Activated T-helper 1 cell treated with anti-CD3 and anti-CD28 coated beads, Interleukin-12 subunit alpha, Interleukin-12 subunit beta, Interleukin-2, Interleukin-4 antibody, amounts not matched to agents 30 ng/mL and 10 ng/mL and 1 ng/mL, durations not matched to agents 14 hours and 24 hours and 36 hours (primary cell): ENCODE results near the gene HYCC1. TPM values are rescaled to one million over a fixed set of nuclear protein-coding genes. Genes with fewer than 3 reads are reported as not detected.
A peak's percentile ranks its signal among the peaks of the same experiment; 100 is the strongest.
"Not testable (repeated sequence)": the region's sequence is repeated elsewhere in the genome, so short reads cannot be mapped to it uniquely, and the experiment has no call there.

ENCODE experiments used
- DNase-seq: peaks from one replicate; pipeline ENCODE4 v3.0.0; 2021; ENCODE audit warnings: low spot score
- H3K27ac Mint-ChIP-seq: one replicate; pipeline ENCODE4 v1.8.0; 2021; ENCODE audit warnings: mild to moderate bottlenecking, mixed read lengths
- H3K27me3 Mint-ChIP-seq: one replicate; pipeline ENCODE4 v1.8.0; 2022; ENCODE audit warnings: mild to moderate bottlenecking, moderate library complexity, mixed read lengths; ENCODE audit not compliant: insufficient read depth
- H3K36me3 Mint-ChIP-seq: one replicate; pipeline ENCODE4 v1.8.0; 2021; ENCODE audit warnings: low read depth, mixed read lengths
- H3K4me1 Mint-ChIP-seq: one replicate; pipeline ENCODE4 v1.8.0; 2021; ENCODE audit warnings: low read depth, mixed read lengths
- H3K4me3 Mint-ChIP-seq: one replicate; pipeline ENCODE4 v1.8.0; 2021; ENCODE audit warnings: mild to moderate bottlenecking, moderate library complexity, mixed read lengths
- H3K9me3 Mint-ChIP-seq: one replicate; pipeline ENCODE4 v1.8.0; 2021; ENCODE audit warnings: mixed read lengths
- intact Hi-C: fragments of 100-400 bp; cut with micrococcal nuclease; formaldehyde crosslinking; loops from one replicate; pipeline ENCODE4 v1.15.1; 2024
- total RNA-seq: library from RNA; stranded (reverse); gene quantifications from 2 replicates; pipeline ENCODE4 v1.2.3, GENCODE V29; 2022

HYCC1 gene
- 36.8 and 45.7 TPM in 2 replicates for total RNA-seq

GRCh38 chr7:23013715-23014649 lies at the start of gene HYCC1:
Gene HYCC1, minus strand, starts transcription at chr7:23014130. Its CDS starts 23,019 bp downstream, at chr7:22991111.
- Mint-ChIP-seq H3K4me1 (peaks cover 34% of the 10 kb centered on the region), H3K27me3 (no peaks in the 10 kb centered on the region), H3K36me3 (no peaks in the 10 kb centered on the region), H3K27ac (peak within 1 kb of the TSS; percentile 94), H3K4me3 (peak within 1 kb of the TSS; percentile 93), H3K9me3 (no peaks in the 10 kb centered on the region)
- intact Hi-C loops: loop anchor here (1.0 to 10.0 kb wide), 15 partner anchors 8 to 1649 kb away; partner anchors contain the start of genes CDCA7L, IGF2BP3, KLHL7 and NUP42
- peak; percentile 99 for DNase-seq

- DNase-seq: no peak
- no peaks in the 10 kb centered on the region for H3K4me1 Mint-ChIP-seq
- H3K27me3 Mint-ChIP-seq: peaks cover 4% of the 10 kb centered on the region
- intact Hi-C loops: no loop called here
- no peak overlapping the region for H3K4me3 Mint-ChIP-seq
- no peak overlapping the region for H3K27ac Mint-ChIP-seq
- no peaks in the 10 kb centered on the region for H3K9me3 Mint-ChIP-seq
- no peaks in the 10 kb centered on the region for H3K36me3 Mint-ChIP-seq
These were observed 48.5 kb upstream of the HYCC1 start for GRCh38 chr7:23062452-23062851.

GRCh38 chr7:23061327-23061726 lies 47.4 kb upstream of the HYCC1 start:
- intact Hi-C loops: no loop called here
- no peak for DNase-seq
- Mint-ChIP-seq H3K4me3 (no peak overlapping the region), H3K9me3 (no peaks in the 10 kb centered on the region), H3K4me1 (no peaks in the 10 kb centered on the region), H3K27me3 (peaks cover 6% of the 10 kb centered on the region), H3K36me3 (no peaks in the 10 kb centered on the region), H3K27ac (no peak overlapping the region)

- Mint-ChIP-seq H3K4me3 (no peak overlapping the region), H3K4me1 (peaks cover 5% of the 10 kb centered on the region), H3K9me3 (no peaks in the 10 kb centered on the region), H3K36me3 (no peaks in the 10 kb centered on the region), H3K27ac (no peak overlapping the region), H3K27me3 (peaks cover 6% of the 10 kb centered on the region)
- intact Hi-C loops: loop anchor here (5.0 kb wide), 2 partner anchors 86 to 126 kb away; no protein-coding TSS in a partner anchor
- DNase-seq: no peak
These were observed 44.6 kb upstream of the HYCC1 start for GRCh38 chr7:23058408-23059096.

GRCh38 chr7:23055582-23056178 lies 41.8 kb upstream of the HYCC1 start:
- intact Hi-C loops: loop anchor here (1.0 to 5.0 kb wide), 11 partner anchors 34 to 495 kb away; partner anchors contain the start of genes HYCC1, KLHL7 and TOMM7
- H3K27ac Mint-ChIP-seq: no peak overlapping the region
- peak; percentile 43 for DNase-seq
- H3K4me3 Mint-ChIP-seq: no peak overlapping the region
- peaks cover 5% of the 10 kb centered on the region for H3K4me1 Mint-ChIP-seq
- H3K36me3 Mint-ChIP-seq: no peaks in the 10 kb centered on the region
- H3K9me3 Mint-ChIP-seq: no peaks in the 10 kb centered on the region
- H3K27me3 Mint-ChIP-seq: peaks cover 2% of the 10 kb centered on the region

GRCh38 chr7:23051124-23051485 lies 37.2 kb upstream of the HYCC1 start:
- DNase-seq, H3K4me1 Mint-ChIP-seq, intact Hi-C loops, H3K36me3 Mint-ChIP-seq, H3K4me3 Mint-ChIP-seq, H3K9me3 Mint-ChIP-seq, H3K27ac Mint-ChIP-seq, H3K27me3 Mint-ChIP-seq: not testable (repeated sequence)

- DNase-seq, H3K27ac Mint-ChIP-seq, H3K27me3 Mint-ChIP-seq, H3K9me3 Mint-ChIP-seq, H3K4me3 Mint-ChIP-seq, H3K36me3 Mint-ChIP-seq, intact Hi-C loops, H3K4me1 Mint-ChIP-seq: not testable (repeated sequence)
These were observed 32.4 kb upstream of the HYCC1 start for GRCh38 chr7:23046336-23046735.

- H3K27ac Mint-ChIP-seq, intact Hi-C loops, DNase-seq, H3K4me1 Mint-ChIP-seq, H3K27me3 Mint-ChIP-seq, H3K4me3 Mint-ChIP-seq, H3K36me3 Mint-ChIP-seq, H3K9me3 Mint-ChIP-seq: not testable (repeated sequence)
These were observed 31.2 kb upstream of the HYCC1 start for GRCh38 chr7:23045086-23045485.

- H3K9me3 Mint-ChIP-seq: no peaks in the 10 kb centered on the region
- no peak overlapping the region for H3K4me3 Mint-ChIP-seq
- no peak for DNase-seq
- no peak overlapping the region for H3K27ac Mint-ChIP-seq
- intact Hi-C loops: no loop called here
- no peaks in the 10 kb centered on the region for H3K36me3 Mint-ChIP-seq
- peaks cover 2% of the 10 kb centered on the region for H3K27me3 Mint-ChIP-seq
- H3K4me1 Mint-ChIP-seq: no peaks in the 10 kb centered on the region
These were observed 30.7 kb upstream of the HYCC1 start for GRCh38 chr7:23044581-23044980.

GRCh38 chr7:23043441-23043840 lies 29.5 kb upstream of the HYCC1 start:
- no peak overlapping the region for H3K4me3 Mint-ChIP-seq
- intact Hi-C loops: no loop called here

GRCh38 chr7:23039674-23040073 lies 25.7 kb upstream of the HYCC1 start:
- DNase-seq, intact Hi-C loops, H3K27ac Mint-ChIP-seq, H3K27me3 Mint-ChIP-seq, H3K36me3 Mint-ChIP-seq, H3K9me3 Mint-ChIP-seq, H3K4me1 Mint-ChIP-seq, H3K4me3 Mint-ChIP-seq: not testable (repeated sequence)

More at GRCh38 chr7:23043441-23043840, 29.5 kb upstream of the HYCC1 start:
- no peaks in the 10 kb centered on the region for H3K36me3 Mint-ChIP-seq
- no peaks in the 10 kb centered on the region for H3K9me3 Mint-ChIP-seq
- H3K27ac Mint-ChIP-seq: no peak overlapping the region
- no peak for DNase-seq
- no peaks in the 10 kb centered on the region for H3K4me1 Mint-ChIP-seq
- peaks cover 2% of the 10 kb centered on the region for H3K27me3 Mint-ChIP-seq

GRCh38 chr7:23035542-23036371 lies 21.8 kb upstream of the HYCC1 start:
- not testable (repeated sequence) for H3K27ac Mint-ChIP-seq, H3K9me3 Mint-ChIP-seq
- H3K27me3 Mint-ChIP-seq: peaks cover 17% of the 10 kb centered on the region

More at GRCh38 chr7:23035542-23036371, 21.8 kb upstream of the HYCC1 start:
- H3K36me3 Mint-ChIP-seq, H3K4me3 Mint-ChIP-seq, H3K4me1 Mint-ChIP-seq, DNase-seq, intact Hi-C loops: not testable (repeated sequence)
